OCI-LY3 (cell line): ENCODE data around the gene FN1.

Experiments used
- H2AFZ ChIP-seq: fragments of 200-600, 300-600 bp; shearing (Covaris generic); 2 replicates; pipeline ENCODE4 v1.6.0; 2014; ENCODE audit warnings: antibody characterized with exemption, low read depth, low read length
- H3K27ac ChIP-seq: fragments of 200-600, 300-600 bp; sonication (generic); 2 replicates; pipeline ENCODE4 v1.5.1; 2014; ENCODE audit warnings: mild to moderate bottlenecking, low read length, moderate library complexity, mixed read lengths
- H3K27me3 ChIP-seq: fragments of 200-600, 300-600 bp; sonication (generic); 2 replicates; pipeline ENCODE4 v1.6.1; 2014; ENCODE audit warnings: low read depth, low read length, mixed read lengths
- H3K36me3 ChIP-seq: fragments of 200-600, 300-600 bp; sonication (generic); replicated peaks from 2 replicates; pipeline ENCODE3; 2014; ENCODE audit warnings: low read depth, low read length, mixed read lengths
- H3K4me1 ChIP-seq: fragments of 300-600, 200-600 bp; sonication (generic); 2 replicates; pipeline ENCODE4 v1.6.1; 2014; ENCODE audit warnings: low read length, mixed read lengths
- H3K4me2 ChIP-seq: fragments of 200-600, 300-600 bp; sonication (generic); 2 replicates; pipeline ENCODE4 v1.6.1; 2014; ENCODE audit warnings: low read length, mixed read lengths
- H3K4me3 ChIP-seq: fragments of 300-600, 200-600 bp; sonication (generic); 2 replicates; pipeline ENCODE4 v1.5.1; 2014; ENCODE audit warnings: antibody characterized with exemption, mild to moderate bottlenecking, low read length, moderate library complexity
- H3K79me2 ChIP-seq: fragments of 300-600, 200-600 bp; shearing (Covaris generic); 2 replicates; pipeline ENCODE4 v1.6.1; 2014; ENCODE audit warnings: mild to moderate bottlenecking, low read length, mixed read lengths
- H3K9ac ChIP-seq: fragments of 300-600, 200-600 bp; shearing (Covaris generic); 2 replicates; pipeline ENCODE4 v1.6.0; 2014; ENCODE audit warnings: mild to moderate bottlenecking, low read length, moderate library complexity
- H3K9me3 ChIP-seq: fragments of 200-600, 300-600 bp; shearing (Covaris generic); 2 replicates; pipeline ENCODE4 v1.6.1; 2014; ENCODE audit warnings: low read length, mixed read lengths; ENCODE audit not compliant: insufficient read depth
- H4K20me1 ChIP-seq: fragments of 200-600, 300-600 bp; sonication (generic); 2 replicates; pipeline ENCODE4 v1.6.1; 2016; ENCODE audit warnings: low read length, mixed read lengths; ENCODE audit not compliant: insufficient read depth
- CTCF ChIP-seq: fragments of 200-600, 300-600 bp; sonication (generic); IDR thresholded peaks from 2 replicates; pipeline ENCODE4 v1.5.1; 2014; ENCODE audit warnings: antibody characterized with exemption, low read length, low read depth
- EZH2phosphoT487 ChIP-seq: fragments of 200-600 bp; shearing (Covaris generic); IDR thresholded peaks from 2 replicates; pipeline ENCODE4 v1.6.1; 2018; ENCODE audit warnings: antibody characterized with exemption, mixed run types, low read depth

The FN1 gene

GRCh38 chr2:215435870-215436704 is at the start of gene FN1:
Gene FN1, minus strand, starts transcription at chr2:215436068. Its CDS starts 266 bp downstream, at chr2:215435802.
- Histone ChIP-seq H3K9ac (peak within 1 kb of the TSS; percentile 69), H3K36me3 (no peaks in the 10 kb centered on the region), H3K4me1 (peaks cover 7% of the 10 kb centered on the region), H3K4me2 (peak within 1 kb of the TSS; percentile 97), H4K20me1 (no peaks in the 10 kb centered on the region), H3K27ac (no peak within 1 kb of the TSS), H2AFZ (peak within 1 kb of the TSS; percentile 98), H3K9me3 (no peaks in the 10 kb centered on the region), H3K79me2 (no peaks in the 10 kb centered on the region), H3K27me3 (peaks cover 39% of the 10 kb centered on the region), H3K4me3 (peak within 1 kb of the TSS; percentile 97)
- TF ChIP-seq EZH2phosphoT487, result no peak

- H3K9ac ChIP-seq, result no peak overlapping the region
- TF ChIP-seq CTCF (no peak), EZH2phosphoT487 (no peak)
- no peaks in the 10 kb centered on the region for H3K4me1 ChIP-seq
- H4K20me1 ChIP-seq, result no peaks in the 10 kb centered on the region
- no peak overlapping the region for H3K27ac ChIP-seq
- no peak overlapping the region for H3K4me3 ChIP-seq
- H3K4me2 ChIP-seq, result no peak overlapping the region
- no peaks in the 10 kb centered on the region for H3K9me3 ChIP-seq
- H3K27me3 ChIP-seq, result no peaks in the 10 kb centered on the region
- H3K79me2 ChIP-seq, result no peaks in the 10 kb centered on the region
- no peak overlapping the region for H2AFZ ChIP-seq
- H3K36me3 ChIP-seq, result no peaks in the 10 kb centered on the region
Measured at GRCh38 chr2:215485032-215485431, 49.2 kb upstream of the FN1 start.

- H3K9me3 ChIP-seq, result no peaks in the 10 kb centered on the region
- no peak overlapping the region for H3K9ac ChIP-seq
- H3K27ac ChIP-seq, result no peak overlapping the region
- no peak overlapping the region for H3K4me3 ChIP-seq
- H2AFZ ChIP-seq, result no peak overlapping the region
- H3K4me1 ChIP-seq, result no peaks in the 10 kb centered on the region
- H3K79me2 ChIP-seq, result no peaks in the 10 kb centered on the region
- no peak overlapping the region for H3K4me2 ChIP-seq
- H3K36me3 ChIP-seq, result no peaks in the 10 kb centered on the region
- TF ChIP-seq CTCF (no peak), EZH2phosphoT487 (no peak)
- no peaks in the 10 kb centered on the region for H4K20me1 ChIP-seq
- no peaks in the 10 kb centered on the region for H3K27me3 ChIP-seq
Measured at GRCh38 chr2:215484570-215484969, 48.7 kb upstream of the FN1 start.

- Histone ChIP-seq H3K9me3 (no peaks in the 10 kb centered on the region), H3K27me3 (no peaks in the 10 kb centered on the region), H3K4me2 (no peak overlapping the region), H4K20me1 (no peaks in the 10 kb centered on the region), H2AFZ (no peak overlapping the region), H3K4me1 (no peaks in the 10 kb centered on the region), H3K27ac (no peak overlapping the region), H3K79me2 (no peaks in the 10 kb centered on the region), H3K4me3 (no peak overlapping the region), H3K9ac (no peak overlapping the region), H3K36me3 (no peaks in the 10 kb centered on the region)
- no peak for TF ChIP-seq CTCF
Measured at GRCh38 chr2:215483431-215483830, 47.6 kb upstream of the FN1 start.
